ENCODE data around the gene GREB1.

Gene GREB1

GRCh38 chr2:11583840-11584524, 50.1 kb downstream of the GREB1 start:
- peak; percentile 76 for DNase-seq (ENCODE audit: low read depth)
- peak; percentile 91 for TF ChIP-seq CTCF (conservative IDR thresholded peaks at IDR 0.05; ENCODE audit: low read depth, low read length)
- no peak overlapping the region for H3K4me3 ChIP-seq (ENCODE audit: low read length)

- no peak for DNase-seq (ENCODE audit: low read depth)
- H3K4me3 ChIP-seq (ENCODE audit: low read length) = no peak overlapping the region
- no peak for TF ChIP-seq CTCF (conservative IDR thresholded peaks at IDR 0.05; ENCODE audit: low read depth, low read length)
Observed at GRCh38 chr2:11584525-11585056, 50.7 kb downstream of the GREB1 start.

GRCh38 chr2:11585071-11585470, 51.2 kb downstream of the GREB1 start:
- TF ChIP-seq CTCF (conservative IDR thresholded peaks at IDR 0.05; ENCODE audit: low read depth, low read length) = no peak
- DNase-seq (ENCODE audit: low read depth) = no peak
- H3K4me3 ChIP-seq (ENCODE audit: low read length) = no peak overlapping the region

- no peak for DNase-seq (ENCODE audit: low read depth)
- no peak overlapping the region for H3K4me3 ChIP-seq (ENCODE audit: low read length)
- TF ChIP-seq CTCF (conservative IDR thresholded peaks at IDR 0.05; ENCODE audit: low read depth, low read length) = no peak
Observed at GRCh38 chr2:11588228-11589110, 54.6 kb downstream of the GREB1 start.

GRCh38 chr2:11589316-11589940, 55.6 kb downstream of the GREB1 start:
- TF ChIP-seq CTCF (conservative IDR thresholded peaks at IDR 0.05; ENCODE audit: low read depth, low read length) = peak; percentile 30
- no peak for DNase-seq (ENCODE audit: low read depth)
- no peak overlapping the region for H3K4me3 ChIP-seq (ENCODE audit: low read length)

GRCh38 chr2:11590193-11590592, 56.3 kb downstream of the GREB1 start:
- no peak for DNase-seq (ENCODE audit: low read depth)

More at GRCh38 chr2:11590193-11590592, 56.3 kb downstream of the GREB1 start:
- no peak for TF ChIP-seq CTCF (conservative IDR thresholded peaks at IDR 0.05; ENCODE audit: low read depth, low read length)
- no peak overlapping the region for H3K4me3 ChIP-seq (ENCODE audit: low read length)

Data from retinal pigment epithelial cell (primary cell).